ENCODE measurements around the gene MAPK14.

MAPK14 gene

DNA sequence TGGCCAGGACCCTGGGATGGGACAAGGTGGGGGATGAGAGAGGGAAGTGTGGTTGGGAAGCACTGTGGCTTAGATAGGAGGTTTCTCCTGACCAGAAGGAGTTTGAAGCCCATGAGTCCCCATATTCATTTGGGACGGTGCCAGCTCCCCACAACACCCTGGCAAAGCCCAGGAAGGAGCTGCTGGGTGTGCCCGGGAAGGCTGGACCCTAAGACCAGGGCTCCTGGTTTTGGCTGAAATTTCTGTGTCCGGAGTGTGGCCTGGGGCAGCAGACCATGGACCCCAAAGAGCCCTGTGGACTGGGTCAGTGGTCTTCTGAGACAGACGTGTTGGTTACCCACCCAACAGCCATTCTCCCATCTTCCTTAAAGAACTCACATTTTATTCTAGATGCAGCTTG is 117.9 kb downstream of the MAPK14 start:
- Histone ChIP-seq H3K9ac (no peak overlapping the region), H3K4me2 (ENCODE audit: low read length) (no peak overlapping the region), H3K4me3 (ENCODE audit: low read depth, low read length) (no peak overlapping the region), H3K79me2 (no peaks in the 10 kb centered on the region), H3K36me3 (ENCODE audit: control insufficient read depth, insufficient read depth, low read length) (no peaks in the 10 kb centered on the region), H3K9me3 (ENCODE audit: control insufficient read depth, low read length) (no peaks in the 10 kb centered on the region), H3K27me3 (ENCODE audit: control insufficient read depth, insufficient read depth, low read length) (no peaks in the 10 kb centered on the region), H3K4me1 (no peaks in the 10 kb centered on the region), H2AFZ (no peak overlapping the region), H3K27ac (no peak overlapping the region)
- TF ChIP-seq, protein P1, sequence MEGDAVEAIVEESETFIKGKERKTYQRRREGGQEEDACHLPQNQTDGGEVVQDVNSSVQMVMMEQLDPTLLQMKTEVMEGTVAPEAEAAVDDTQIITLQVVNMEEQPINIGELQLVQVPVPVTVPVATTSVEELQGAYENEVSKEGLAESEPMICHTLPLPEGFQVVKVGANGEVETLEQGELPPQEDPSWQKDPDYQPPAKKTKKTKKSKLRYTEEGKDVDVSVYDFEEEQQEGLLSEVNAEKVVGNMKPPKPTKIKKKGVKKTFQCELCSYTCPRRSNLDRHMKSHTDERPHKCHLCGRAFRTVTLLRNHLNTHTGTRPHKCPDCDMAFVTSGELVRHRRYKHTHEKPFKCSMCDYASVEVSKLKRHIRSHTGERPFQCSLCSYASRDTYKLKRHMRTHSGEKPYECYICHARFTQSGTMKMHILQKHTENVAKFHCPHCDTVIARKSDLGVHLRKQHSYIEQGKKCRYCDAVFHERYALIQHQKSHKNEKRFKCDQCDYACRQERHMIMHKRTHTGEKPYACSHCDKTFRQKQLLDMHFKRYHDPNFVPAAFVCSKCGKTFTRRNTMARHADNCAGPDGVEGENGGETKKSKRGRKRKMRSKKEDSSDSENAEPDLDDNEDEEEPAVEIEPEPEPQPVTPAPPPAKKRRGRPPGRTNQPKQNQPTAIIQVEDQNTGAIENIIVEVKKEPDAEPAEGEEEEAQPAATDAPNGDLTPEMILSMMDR (IDR thresholded peaks at IDR 0.05) = no peak

DNA sequence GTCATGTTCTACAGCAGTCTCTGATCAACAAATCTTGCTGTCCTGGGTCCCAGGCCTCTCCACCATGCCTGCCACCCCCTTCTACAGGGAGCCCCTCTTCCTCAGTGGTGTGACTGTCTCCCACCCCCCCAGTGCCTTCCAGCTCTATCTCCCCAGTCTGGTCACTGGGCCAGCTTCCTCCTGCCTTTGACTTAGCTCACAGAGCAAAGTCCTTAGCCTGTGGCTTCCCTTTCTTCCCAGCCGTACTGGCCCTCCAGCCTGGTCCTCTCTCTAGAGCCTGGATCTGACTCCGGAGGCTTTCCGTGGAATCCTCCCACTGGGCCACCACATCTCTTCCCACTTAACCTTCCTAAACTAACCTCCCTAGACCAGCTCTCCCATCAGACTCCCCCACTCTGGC is 119.7 kb downstream of the MAPK14 start:
- Histone ChIP-seq H3K27me3 (ENCODE audit: control insufficient read depth, insufficient read depth, low read length) (no peaks in the 10 kb centered on the region), H3K9ac (no peak overlapping the region), H3K27ac (no peak overlapping the region), H3K4me1 (no peaks in the 10 kb centered on the region), H3K4me3 (ENCODE audit: low read depth, low read length) (no peak overlapping the region), H3K36me3 (ENCODE audit: control insufficient read depth, insufficient read depth, low read length) (no peaks in the 10 kb centered on the region), H3K79me2 (no peaks in the 10 kb centered on the region), H3K4me2 (ENCODE audit: low read length) (no peak overlapping the region), H3K9me3 (ENCODE audit: control insufficient read depth, low read length) (no peaks in the 10 kb centered on the region), H2AFZ (no peak overlapping the region)
- TF ChIP-seq, protein P1 (IDR thresholded peaks at IDR 0.05) = no peak

DNA sequence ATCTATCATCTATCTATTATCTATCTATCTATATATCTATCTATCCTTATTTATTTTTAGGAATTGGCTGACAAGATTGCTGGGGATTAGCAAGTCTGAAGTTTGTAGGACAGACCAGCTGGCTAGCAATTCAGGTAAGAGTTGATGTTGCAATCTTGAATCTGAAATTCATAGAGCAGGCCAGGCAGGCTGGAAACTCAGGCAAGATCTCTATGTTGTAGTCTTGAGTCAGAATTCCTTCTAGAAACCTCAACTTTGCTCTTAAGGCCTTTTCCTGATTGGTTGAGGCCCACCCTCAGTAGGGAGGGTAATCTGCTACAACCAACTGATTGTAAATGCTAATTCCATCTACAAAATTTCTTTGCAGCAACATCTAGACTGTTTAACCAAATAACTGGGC is 121.9 kb downstream of the MAPK14 start:
- Histone ChIP-seq H3K27me3 (ENCODE audit: control insufficient read depth, insufficient read depth, low read length) (no peaks in the 10 kb centered on the region), H3K27ac (no peak overlapping the region), H3K9me3 (ENCODE audit: control insufficient read depth, low read length) (no peaks in the 10 kb centered on the region), H3K9ac (no peak overlapping the region), H3K79me2 (no peaks in the 10 kb centered on the region), H3K4me1 (no peaks in the 10 kb centered on the region), H2AFZ (no peak overlapping the region), H3K4me2 (ENCODE audit: low read length) (no peak overlapping the region), H3K4me3 (ENCODE audit: low read depth, low read length) (no peak overlapping the region), H3K36me3 (ENCODE audit: control insufficient read depth, insufficient read depth, low read length) (no peaks in the 10 kb centered on the region)
- TF ChIP-seq, protein P1 (IDR thresholded peaks at IDR 0.05) = no peak

DNA sequence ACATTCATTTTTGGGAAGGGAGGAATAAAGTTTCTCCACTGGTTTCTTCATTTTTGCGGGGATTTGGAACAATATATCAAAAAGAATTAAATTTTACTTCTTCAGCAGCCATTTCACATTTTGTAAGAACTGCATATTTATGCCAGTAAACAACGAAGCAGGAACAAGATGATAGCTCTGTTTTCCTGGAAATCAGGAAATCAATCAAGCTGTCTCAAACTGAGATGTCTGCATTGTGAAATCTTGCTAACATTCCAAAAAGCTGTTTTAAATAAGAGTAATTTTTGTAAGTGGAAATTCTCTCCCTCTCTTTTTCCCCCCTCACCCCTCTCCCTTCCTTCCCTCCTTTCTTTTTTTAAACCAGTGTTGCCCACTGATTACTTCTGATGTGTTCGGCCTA is 122.7 kb downstream of the MAPK14 start:
- H3K27me3 ChIP-seq (ENCODE audit: control insufficient read depth, insufficient read depth, low read length) = no peaks in the 10 kb centered on the region
- no peaks in the 10 kb centered on the region for H3K36me3 ChIP-seq (ENCODE audit: control insufficient read depth, insufficient read depth, low read length)
- no peak overlapping the region for H3K27ac ChIP-seq
- H2AFZ ChIP-seq = no peak overlapping the region
- no peaks in the 10 kb centered on the region for H3K9me3 ChIP-seq (ENCODE audit: control insufficient read depth, low read length)
- no peak overlapping the region for H3K4me3 ChIP-seq (ENCODE audit: low read depth, low read length)
- H3K4me2 ChIP-seq (ENCODE audit: low read length) = no peak overlapping the region
- TF ChIP-seq, protein P1 (IDR thresholded peaks at IDR 0.05) = no peak
- no peak overlapping the region for H3K9ac ChIP-seq
- no peaks in the 10 kb centered on the region for H3K4me1 ChIP-seq
- no peaks in the 10 kb centered on the region for H3K79me2 ChIP-seq

DNA sequence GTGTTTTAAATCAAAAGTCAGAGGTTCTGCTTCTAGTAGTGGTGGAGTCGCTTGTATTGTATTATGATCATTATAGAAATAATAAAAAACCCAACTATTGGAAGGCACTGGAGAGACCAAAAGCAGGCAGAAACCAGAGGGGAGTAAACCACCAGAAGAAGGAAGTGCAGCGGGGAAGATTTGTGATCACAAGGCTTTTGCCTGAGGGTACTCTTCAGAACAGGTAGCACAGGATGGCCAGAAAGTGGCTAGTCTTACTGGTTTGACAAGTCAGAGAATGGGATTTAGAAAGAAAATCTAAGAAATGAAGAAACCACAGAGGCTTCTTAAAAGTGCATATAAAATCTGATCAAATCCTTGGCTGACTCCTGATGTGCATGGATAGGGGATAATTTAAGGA is 126.7 kb downstream of the MAPK14 start:
- Histone ChIP-seq H3K4me1 (no peaks in the 10 kb centered on the region), H3K9ac (no peak overlapping the region), H3K36me3 (ENCODE audit: control insufficient read depth, insufficient read depth, low read length) (no peaks in the 10 kb centered on the region), H3K27ac (no peak overlapping the region), H3K4me2 (ENCODE audit: low read length) (no peak overlapping the region), H3K9me3 (ENCODE audit: control insufficient read depth, low read length) (no peaks in the 10 kb centered on the region), H3K27me3 (ENCODE audit: control insufficient read depth, insufficient read depth, low read length) (no peaks in the 10 kb centered on the region), H2AFZ (no peak overlapping the region), H3K79me2 (no peaks in the 10 kb centered on the region), H3K4me3 (ENCODE audit: low read depth, low read length) (no peak overlapping the region)
- TF ChIP-seq, protein P1 (IDR thresholded peaks at IDR 0.05) = no peak

Measured in parathyroid adenoma (tissue), 2 donors.